Ectodermal cell (in vitro differentiated cells): ENCODE results near the gene ZG16B.

ENCODE experiments used
- H3K27ac ChIP-seq: 2 replicates; pipeline ENCODE4 v1.7.0; 2013; ENCODE audit warnings: mild to moderate bottlenecking, low read depth, low read length; ENCODE audit not compliant: insufficient read depth, poor library complexity, severe bottlenecking
- H3K27me3 ChIP-seq: 2 replicates; pipeline ENCODE4 v1.7.0; 2013; ENCODE audit warnings: mild to moderate bottlenecking, low read length; ENCODE audit not compliant: insufficient read depth, control insufficient read depth, poor library complexity, severe bottlenecking
- H3K36me3 ChIP-seq: one replicate; pipeline ENCODE4 v1.7.0; 2013; ENCODE audit warnings: low read length; ENCODE audit not compliant: control insufficient read depth, insufficient read depth
- H3K4me1 ChIP-seq: one replicate; pipeline ENCODE4 v1.7.0; 2013; ENCODE audit warnings: low read length; ENCODE audit not compliant: control insufficient read depth, insufficient read depth
- H3K4me3 ChIP-seq: 2 replicates; pipeline ENCODE4 v1.7.0; 2013; ENCODE audit warnings: low read depth, low read length, control low read depth; ENCODE audit not compliant: insufficient read depth
- H3K9me3 ChIP-seq: 2 replicates; pipeline ENCODE4 v1.7.0; 2013; ENCODE audit warnings: mild to moderate bottlenecking, low read length, moderate library complexity; ENCODE audit not compliant: control insufficient read depth
- WGBS, 2 experiments: methylation state at CpG; one replicate each; pipeline ENCODE4 v1.1.7; 2013; ENCODE audit warnings: missing lambda C conversion rate in 2 of 2; 5-methylcytosine and 5-hydroxymethylcytosine counted together

ZG16B gene

GRCh38 chr16:2871926-2872325 is 41.8 kb downstream of the ZG16B start:
- WGBS, 2 experiments: 88 to 91% methylated on average over 6 of the region's 6 CpGs
- Histone ChIP-seq H3K27me3 (peaks cover 41% of the 10 kb centered on the region), H3K4me1 (no peaks in the 10 kb centered on the region), H3K36me3 (no peaks in the 10 kb centered on the region), H3K27ac (no peak overlapping the region), H3K9me3 (no peaks in the 10 kb centered on the region), H3K4me3 (no peak overlapping the region)

GRCh38 chr16:2874032-2874911 is 44.2 kb downstream of the ZG16B start:
- Histone ChIP-seq H3K27ac (no peak overlapping the region), H3K4me1 (no peaks in the 10 kb centered on the region), H3K36me3 (no peaks in the 10 kb centered on the region), H3K27me3 (peaks cover 34% of the 10 kb centered on the region), H3K4me3 (no peak overlapping the region), H3K9me3 (no peaks in the 10 kb centered on the region)
- 74 to 78% methylated on average over 20 to 21 of the region's 21 CpGs for WGBS, 2 experiments

- WGBS, 2 experiments: 18 to 20% methylated on average over 21 to 22 of the region's 25 CpGs
- H3K9me3 ChIP-seq: no peaks in the 10 kb centered on the region
- H3K36me3 ChIP-seq: no peaks in the 10 kb centered on the region
- H3K27me3 ChIP-seq: peaks cover 27% of the 10 kb centered on the region
- H3K4me1 ChIP-seq: no peaks in the 10 kb centered on the region
- no peak overlapping the region for H3K27ac ChIP-seq
- H3K4me3 ChIP-seq: no peak overlapping the region
These were observed 44.8 kb downstream of the ZG16B start for GRCh38 chr16:2874912-2875362.

GRCh38 chr16:2879854-2880508 is 49.9 kb downstream of the ZG16B start:
- WGBS, 2 experiments: 89 to 90% methylated on average over 6 of the region's 6 CpGs
- no peaks in the 10 kb centered on the region for H3K9me3 ChIP-seq

More at GRCh38 chr16:2879854-2880508, 49.9 kb downstream of the ZG16B start:
- Histone ChIP-seq H3K4me1 (no peaks in the 10 kb centered on the region), H3K36me3 (no peaks in the 10 kb centered on the region), H3K27me3 (peaks cover 3% of the 10 kb centered on the region), H3K27ac (no peak overlapping the region), H3K4me3 (no peak overlapping the region)
